HCT116 (cell line): Measurements from ENCODE around the gene PLOD1.

Experiments
- ATF3 ChIP-seq: IDR thresholded peaks from 2 replicates; pipeline ENCODE4 v1.6.1; 2012
- CBX3 ChIP-seq: IDR thresholded peaks from 2 replicates; pipeline ENCODE4 v1.6.1; 2012; ENCODE audit warnings: low read depth
- CEBPB ChIP-seq: IDR thresholded peaks from 2 replicates; pipeline ENCODE4 v1.6.1; 2012; ENCODE audit warnings: low read depth
- EZH2 ChIP-seq: fragments of 200-600 bp; sonication (generic); IDR thresholded peaks from 2 replicates; pipeline ENCODE4 v1.6.1; 2017; ENCODE audit warnings: antibody characterized with exemption, mixed run types
- JUND ChIP-seq: IDR thresholded peaks from 2 replicates; pipeline ENCODE4 v1.6.1; 2012
- POLR2A ChIP-seq: IDR thresholded peaks from 2 replicates; pipeline ENCODE4 v1.7.0; 2011; ENCODE audit warnings: borderline replicate concordance; ENCODE audit not compliant: insufficient read depth, insufficient read length; ENCODE audit errors: extremely low read depth
- RAD21 ChIP-seq: IDR thresholded peaks from 2 replicates; pipeline ENCODE4 v1.6.1; 2012; ENCODE audit warnings: low read depth, mild to moderate bottlenecking
- REST ChIP-seq: IDR thresholded peaks from 2 replicates; pipeline ENCODE4 v1.6.1; 2012; ENCODE audit warnings: low read depth
- SIN3A ChIP-seq: IDR thresholded peaks from 2 replicates; pipeline ENCODE4 v1.6.1; 2012; ENCODE audit warnings: low read depth
- SP1 ChIP-seq: IDR thresholded peaks from 2 replicates; pipeline ENCODE4 v1.6.1; 2012; ENCODE audit warnings: low read depth
- YY1 ChIP-seq: IDR thresholded peaks from 2 replicates; pipeline ENCODE4 v1.6.1; 2011; ENCODE audit warnings: low read length, low read depth, moderate library complexity, mild to moderate bottlenecking; ENCODE audit not compliant: insufficient replicate concordance; ENCODE audit errors: extremely low read depth
- ZFX ChIP-seq: fragments of 450-650 bp; IDR thresholded peaks from 2 replicates; pipeline ENCODE4 v1.6.1; 2017
- TF ChIP-seq, protein P1 (sequence below), 3 experiments: fragments of 200-600 bp in 1 of 3; sonication (generic) in 1 of 3; IDR thresholded peaks in 2 of 3; conservative IDR thresholded peaks in 1 of 3; 2 replicates each; pipeline ENCODE4 v1.5.1; 2012 to 2017; ENCODE audit warnings: low read depth in 2 of 3, low read length in 2 of 3, antibody characterized with exemption in 1 of 3, borderline replicate concordance in 1 of 3, control low read depth in 1 of 3, mild to moderate bottlenecking in 1 of 3, mixed read lengths in 1 of 3, mixed run types in 1 of 3, moderate library complexity in 1 of 3; ENCODE audit not compliant: insufficient read depth in 1 of 3
- TF ChIP-seq, protein P2 (sequence below): IDR thresholded peaks from 2 replicates; pipeline ENCODE4 v1.6.1; 2012

DNA sequence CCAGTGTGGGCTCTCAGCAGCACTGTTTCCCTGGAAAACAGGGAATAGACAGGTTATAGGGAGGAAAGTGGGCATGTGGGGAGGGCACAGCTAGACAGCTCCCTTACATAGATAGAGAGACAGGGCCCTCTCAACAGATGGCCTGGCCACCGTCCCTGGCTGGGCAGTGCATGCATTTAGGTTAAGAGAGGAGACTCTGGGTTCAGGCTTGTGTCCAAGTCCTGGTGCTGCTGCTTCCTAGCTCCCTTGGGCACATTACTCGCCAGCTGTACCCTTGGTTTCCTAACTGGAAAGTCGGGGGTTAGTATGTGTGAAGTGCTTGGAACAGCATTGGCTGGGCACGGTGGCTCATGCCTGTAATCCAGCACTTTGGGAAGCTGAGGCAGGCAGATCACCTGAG lies 9.1 kb downstream of the PLOD1 start:
- TF ChIP-seq, protein P1, sequence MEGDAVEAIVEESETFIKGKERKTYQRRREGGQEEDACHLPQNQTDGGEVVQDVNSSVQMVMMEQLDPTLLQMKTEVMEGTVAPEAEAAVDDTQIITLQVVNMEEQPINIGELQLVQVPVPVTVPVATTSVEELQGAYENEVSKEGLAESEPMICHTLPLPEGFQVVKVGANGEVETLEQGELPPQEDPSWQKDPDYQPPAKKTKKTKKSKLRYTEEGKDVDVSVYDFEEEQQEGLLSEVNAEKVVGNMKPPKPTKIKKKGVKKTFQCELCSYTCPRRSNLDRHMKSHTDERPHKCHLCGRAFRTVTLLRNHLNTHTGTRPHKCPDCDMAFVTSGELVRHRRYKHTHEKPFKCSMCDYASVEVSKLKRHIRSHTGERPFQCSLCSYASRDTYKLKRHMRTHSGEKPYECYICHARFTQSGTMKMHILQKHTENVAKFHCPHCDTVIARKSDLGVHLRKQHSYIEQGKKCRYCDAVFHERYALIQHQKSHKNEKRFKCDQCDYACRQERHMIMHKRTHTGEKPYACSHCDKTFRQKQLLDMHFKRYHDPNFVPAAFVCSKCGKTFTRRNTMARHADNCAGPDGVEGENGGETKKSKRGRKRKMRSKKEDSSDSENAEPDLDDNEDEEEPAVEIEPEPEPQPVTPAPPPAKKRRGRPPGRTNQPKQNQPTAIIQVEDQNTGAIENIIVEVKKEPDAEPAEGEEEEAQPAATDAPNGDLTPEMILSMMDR (IDR thresholded peaks at IDR 0.05 in 2 of 3, conservative IDR thresholded peaks at IDR 0.05 in 1 of 3; ENCODE audit: borderline replicate concordance in 1 of 3, insufficient read depth in 1 of 3, low read depth in 2 of 3, low read length in 2 of 3), result no peak
- TF ChIP-seq YY1, result no peak
- TF ChIP-seq SP1, result no peak
- no peak for TF ChIP-seq POLR2A
- TF ChIP-seq SIN3A, result no peak
- no peak for TF ChIP-seq ZFX
- TF ChIP-seq JUND, result no peak
- TF ChIP-seq EZH2, result no peak
- no peak for TF ChIP-seq REST
- no peak for TF ChIP-seq ATF3
- TF ChIP-seq, protein P2, sequence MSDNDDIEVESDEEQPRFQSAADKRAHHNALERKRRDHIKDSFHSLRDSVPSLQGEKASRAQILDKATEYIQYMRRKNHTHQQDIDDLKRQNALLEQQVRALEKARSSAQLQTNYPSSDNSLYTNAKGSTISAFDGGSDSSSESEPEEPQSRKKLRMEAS, result no peak
- TF ChIP-seq RAD21, result no peak
- no peak for TF ChIP-seq CEBPB
- no peak for TF ChIP-seq CBX3
